Nephron progenitor cell (in vitro differentiated cells): ENCODE data around the gene PMF1.

Source experiments
- DNase-seq: peaks from one replicate; pipeline ENCODE4 v3.0.0; 2021
- H3K27ac Mint-ChIP-seq: 2 replicates; pipeline ENCODE4 v1.8.0; 2021; ENCODE audit warnings: mild to moderate bottlenecking, moderate library complexity, mixed read lengths
- H3K27me3 Mint-ChIP-seq: 2 replicates; pipeline ENCODE4 v1.8.0; 2021; ENCODE audit warnings: mild to moderate bottlenecking, low read depth, mixed read lengths; ENCODE audit not compliant: poor library complexity
- H3K36me3 Mint-ChIP-seq: 2 replicates; pipeline ENCODE4 v1.8.0; 2021; ENCODE audit warnings: low read depth, mixed read lengths
- H3K4me1 Mint-ChIP-seq: 2 replicates; pipeline ENCODE4 v1.8.0; 2021; ENCODE audit warnings: mixed read lengths
- H3K4me3 Mint-ChIP-seq: 2 replicates; pipeline ENCODE4 v1.8.0; 2021; ENCODE audit warnings: mild to moderate bottlenecking, moderate library complexity, mixed read lengths
- H3K9me3 Mint-ChIP-seq: 2 replicates; pipeline ENCODE4 v1.8.0; 2021; ENCODE audit warnings: mild to moderate bottlenecking, moderate library complexity, mixed read lengths
- TF ChIP-seq, protein P1 (sequence below): fragments of 200-600 bp; sonication (generic); IDR thresholded peaks from 2 replicates; pipeline ENCODE4 v1.5.0; 2021; ENCODE audit warnings: antibody characterized with exemption

PMF1 gene

DNA sequence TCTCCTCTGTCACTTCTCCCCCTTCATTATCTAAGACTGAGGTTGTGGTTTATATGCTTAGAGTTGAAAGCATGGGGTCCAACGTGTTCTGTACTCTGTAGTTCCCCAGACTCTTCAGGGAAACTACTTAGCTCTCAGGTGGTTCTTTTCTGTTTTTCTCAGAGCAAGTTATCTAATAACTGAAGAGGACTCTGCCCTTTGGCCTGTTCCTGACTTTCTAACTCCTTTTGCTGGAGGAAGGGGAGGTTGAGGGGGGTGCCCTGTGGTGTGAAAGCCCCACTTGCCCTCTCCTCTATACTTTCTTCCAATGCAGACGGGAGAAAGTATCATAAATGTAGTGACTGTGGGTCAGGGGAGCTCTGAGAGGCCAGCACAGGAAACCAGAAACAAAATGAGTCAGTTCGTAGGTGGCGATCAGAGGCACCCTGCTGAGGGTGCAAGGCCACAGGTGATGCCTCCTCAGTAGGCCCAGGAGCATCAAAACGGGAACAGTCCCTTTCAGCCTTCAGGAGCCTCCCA, 13.9 kb upstream of the PMF1 start:
- TF ChIP-seq, protein P1, sequence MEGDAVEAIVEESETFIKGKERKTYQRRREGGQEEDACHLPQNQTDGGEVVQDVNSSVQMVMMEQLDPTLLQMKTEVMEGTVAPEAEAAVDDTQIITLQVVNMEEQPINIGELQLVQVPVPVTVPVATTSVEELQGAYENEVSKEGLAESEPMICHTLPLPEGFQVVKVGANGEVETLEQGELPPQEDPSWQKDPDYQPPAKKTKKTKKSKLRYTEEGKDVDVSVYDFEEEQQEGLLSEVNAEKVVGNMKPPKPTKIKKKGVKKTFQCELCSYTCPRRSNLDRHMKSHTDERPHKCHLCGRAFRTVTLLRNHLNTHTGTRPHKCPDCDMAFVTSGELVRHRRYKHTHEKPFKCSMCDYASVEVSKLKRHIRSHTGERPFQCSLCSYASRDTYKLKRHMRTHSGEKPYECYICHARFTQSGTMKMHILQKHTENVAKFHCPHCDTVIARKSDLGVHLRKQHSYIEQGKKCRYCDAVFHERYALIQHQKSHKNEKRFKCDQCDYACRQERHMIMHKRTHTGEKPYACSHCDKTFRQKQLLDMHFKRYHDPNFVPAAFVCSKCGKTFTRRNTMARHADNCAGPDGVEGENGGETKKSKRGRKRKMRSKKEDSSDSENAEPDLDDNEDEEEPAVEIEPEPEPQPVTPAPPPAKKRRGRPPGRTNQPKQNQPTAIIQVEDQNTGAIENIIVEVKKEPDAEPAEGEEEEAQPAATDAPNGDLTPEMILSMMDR, result no peak
- peaks cover 18% of the 10 kb centered on the region for H3K4me1 Mint-ChIP-seq
- H3K36me3 Mint-ChIP-seq, result peaks cover 12% of the 10 kb centered on the region
- no peaks in the 10 kb centered on the region for H3K9me3 Mint-ChIP-seq
- H3K27me3 Mint-ChIP-seq, result peaks cover 3% of the 10 kb centered on the region
- H3K27ac Mint-ChIP-seq, result no peak overlapping the region
- no peak overlapping the region for H3K4me3 Mint-ChIP-seq
- DNase-seq, result no peak

DNA sequence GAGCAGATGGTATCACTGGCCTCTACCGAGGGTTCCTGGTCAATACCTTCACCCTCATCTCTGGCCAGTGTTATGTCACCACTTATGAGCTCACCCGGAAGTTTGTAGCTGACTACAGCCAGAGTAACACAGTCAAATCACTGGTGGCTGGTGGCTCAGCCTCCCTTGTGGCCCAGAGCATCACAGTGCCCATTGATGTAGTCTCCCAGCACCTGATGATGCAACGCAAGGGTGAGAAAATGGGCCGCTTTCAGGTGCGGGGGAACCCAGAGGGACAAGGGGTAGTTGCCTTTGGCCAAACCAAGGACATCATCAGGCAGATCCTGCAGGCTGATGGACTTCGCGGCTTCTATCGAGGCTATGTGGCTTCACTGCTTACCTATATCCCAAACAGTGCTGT, 12.8 kb upstream of the PMF1 start:
- no peaks in the 10 kb centered on the region for H3K9me3 Mint-ChIP-seq
- peaks cover 12% of the 10 kb centered on the region for H3K36me3 Mint-ChIP-seq
- H3K27me3 Mint-ChIP-seq, result peaks cover 3% of the 10 kb centered on the region
- TF ChIP-seq, protein P1, result no peak
- no peak overlapping the region for H3K27ac Mint-ChIP-seq
- peaks cover 10% of the 10 kb centered on the region for H3K4me1 Mint-ChIP-seq
- DNase-seq, result no peak
- H3K4me3 Mint-ChIP-seq, result no peak overlapping the region

DNA sequence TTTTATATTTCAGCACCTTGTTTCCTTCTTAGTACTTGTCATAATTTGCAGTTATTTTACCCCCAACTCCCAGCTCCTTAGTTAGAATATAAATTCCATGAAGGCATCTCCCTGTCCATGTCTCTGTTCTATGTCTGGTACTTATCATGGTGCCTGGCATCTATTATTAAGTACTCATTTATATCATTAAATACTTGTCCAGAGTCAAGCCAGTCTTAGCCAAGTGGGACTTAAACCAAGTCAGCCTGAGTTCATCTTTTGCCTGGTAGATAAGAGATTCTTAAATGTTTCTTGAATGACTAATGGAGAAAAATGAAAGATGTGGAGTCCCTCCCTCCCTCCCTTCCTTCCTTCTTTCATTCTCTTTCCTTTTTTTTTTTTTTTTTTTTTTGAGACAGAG, 9.5 kb upstream of the PMF1 start:
- H3K36me3 Mint-ChIP-seq, result peaks cover 16% of the 10 kb centered on the region

DNA sequence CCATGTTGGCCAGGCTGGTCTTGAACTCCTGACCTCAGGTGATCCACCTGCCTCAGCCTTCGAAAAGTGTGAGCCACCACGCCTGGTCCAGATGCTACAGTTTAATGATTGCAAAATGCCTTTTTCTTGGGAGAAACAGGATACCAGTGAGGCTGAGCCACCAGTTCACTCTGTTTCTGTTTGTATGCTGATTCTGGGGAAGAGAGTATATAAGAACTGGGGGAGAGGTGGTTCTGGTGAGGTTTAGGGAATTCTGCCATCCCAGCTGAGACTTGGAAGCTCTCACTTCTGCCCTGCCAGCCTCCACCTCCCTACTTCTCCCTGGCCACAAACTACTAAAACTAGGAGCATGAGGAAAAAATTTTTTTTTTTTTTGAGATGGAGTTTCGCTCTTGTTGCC, 8.1 kb upstream of the PMF1 start:
- peaks cover 11% of the 10 kb centered on the region for H3K36me3 Mint-ChIP-seq
- DNase-seq, result no peak
- H3K9me3 Mint-ChIP-seq, result no peaks in the 10 kb centered on the region
- TF ChIP-seq, protein P1, result no peak
- no peak overlapping the region for H3K27ac Mint-ChIP-seq
- no peaks in the 10 kb centered on the region for H3K4me1 Mint-ChIP-seq
- H3K27me3 Mint-ChIP-seq, result no peaks in the 10 kb centered on the region
- H3K4me3 Mint-ChIP-seq, result no peak overlapping the region

More for the DNA sequence above, 9.5 kb upstream of the PMF1 start:
- no peak overlapping the region for H3K27ac Mint-ChIP-seq
- no peaks in the 10 kb centered on the region for H3K9me3 Mint-ChIP-seq
- H3K4me1 Mint-ChIP-seq, result no peaks in the 10 kb centered on the region
- no peak overlapping the region for H3K4me3 Mint-ChIP-seq
- TF ChIP-seq, protein P1, result no peak
- no peak for DNase-seq
- no peaks in the 10 kb centered on the region for H3K27me3 Mint-ChIP-seq

DNA sequence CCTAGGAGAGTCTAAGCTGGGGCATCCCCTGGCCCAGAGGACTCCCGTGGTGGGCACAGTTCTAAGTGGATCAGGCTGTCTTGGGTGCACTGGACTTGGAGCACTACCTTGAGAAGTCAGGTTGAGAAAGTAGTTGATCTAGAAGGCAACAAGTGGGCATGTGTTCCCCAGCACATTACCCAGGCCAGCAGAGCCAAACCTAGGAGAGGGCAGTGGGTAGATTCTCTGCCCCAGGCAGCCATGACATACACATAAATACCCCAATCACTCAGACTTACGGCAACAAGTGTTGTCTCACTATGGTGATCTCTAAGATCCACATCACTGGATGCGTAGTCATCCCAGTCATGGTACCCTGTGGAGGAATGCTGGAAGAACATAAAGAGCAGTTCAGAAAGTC, 1.6 kb upstream of the PMF1 start:
- no peak for DNase-seq
- peaks cover 21% of the 10 kb centered on the region for H3K36me3 Mint-ChIP-seq
- H3K4me1 Mint-ChIP-seq, result peaks cover 20% of the 10 kb centered on the region
- no peak overlapping the region for H3K4me3 Mint-ChIP-seq
- no peaks in the 10 kb centered on the region for H3K9me3 Mint-ChIP-seq
- TF ChIP-seq, protein P1, result no peak
- no peaks in the 10 kb centered on the region for H3K27me3 Mint-ChIP-seq
- no peak overlapping the region for H3K27ac Mint-ChIP-seq

DNA sequence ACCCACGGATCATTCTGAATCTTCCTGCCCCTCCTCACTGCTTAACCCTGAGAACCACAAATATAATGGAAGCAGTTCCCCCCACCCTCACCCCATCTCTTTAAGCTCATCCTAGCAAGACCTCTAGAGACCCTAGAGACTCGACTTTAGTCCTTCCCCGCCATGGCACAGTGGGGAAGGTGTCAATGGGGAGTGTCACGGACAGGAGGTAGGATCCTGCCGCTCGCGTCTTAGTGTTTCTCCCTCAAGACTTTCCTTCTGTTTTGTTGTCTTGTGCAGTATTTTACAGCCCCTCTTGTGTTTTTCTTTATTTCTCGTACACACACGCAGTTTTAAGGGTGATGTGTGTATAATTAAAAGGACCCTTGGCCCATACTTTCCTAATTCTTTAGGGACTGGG, 677 bp upstream of the PMF1 start:
- TF ChIP-seq, protein P1, result no peak
- DNase-seq, result no peak
- no peaks in the 10 kb centered on the region for H3K9me3 Mint-ChIP-seq
- H3K4me3 Mint-ChIP-seq, result peak overlapping the region; percentile 96
- H3K36me3 Mint-ChIP-seq, result peaks cover 21% of the 10 kb centered on the region
- peaks cover 20% of the 10 kb centered on the region for H3K4me1 Mint-ChIP-seq
- no peaks in the 10 kb centered on the region for H3K27me3 Mint-ChIP-seq
- peak overlapping the region; percentile 100 for H3K27ac Mint-ChIP-seq
